Measurements from ENCODE around the gene MPLKIP.
"Not testable (repeated sequence)": the region's sequence is repeated elsewhere in the genome, so short reads cannot be mapped to it uniquely, and the experiment has no call there.

MPLKIP gene

DNA sequence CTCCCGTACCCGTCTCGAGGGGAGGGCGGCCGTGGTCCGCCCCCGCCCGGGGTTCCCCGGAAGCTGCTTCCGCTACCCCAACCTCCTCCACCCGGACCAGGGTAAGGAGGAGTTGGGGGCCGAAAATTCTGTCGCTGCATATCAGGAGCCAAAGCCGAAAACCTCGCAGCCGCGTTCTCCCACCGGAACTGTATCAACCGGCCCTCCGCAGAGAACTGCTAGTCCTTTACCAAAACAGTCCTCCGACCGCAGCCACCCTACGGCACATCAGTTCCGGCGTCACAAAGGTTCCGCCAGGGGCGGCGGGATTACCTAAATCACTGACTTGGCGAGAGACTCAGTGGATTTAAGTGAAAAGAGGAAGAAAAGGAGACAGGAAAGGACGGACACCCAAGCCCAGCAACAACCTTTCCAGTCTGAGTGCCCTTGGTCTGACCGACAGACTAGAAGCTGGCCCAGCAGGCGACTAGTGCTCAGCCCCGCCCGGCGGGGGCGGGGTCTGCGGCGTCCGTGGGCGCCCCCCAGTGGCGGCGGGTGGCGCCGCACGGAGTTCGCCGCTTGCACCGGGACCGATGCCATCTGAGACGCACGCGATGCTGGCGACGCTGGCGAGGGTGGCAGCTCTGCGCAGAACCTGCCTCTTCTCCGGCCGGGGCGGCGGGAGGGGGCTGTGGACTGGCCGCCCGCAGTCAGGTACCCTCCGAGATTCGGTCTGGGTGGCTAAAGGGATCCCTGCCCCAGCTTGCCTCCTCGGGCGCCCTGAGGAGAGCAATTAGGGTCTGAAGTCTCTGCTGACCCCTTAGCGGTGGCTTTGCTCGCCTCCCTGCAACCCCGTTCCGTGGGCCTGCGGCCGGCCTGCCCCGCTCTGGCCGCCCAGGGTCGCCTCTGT is at the start of gene MPLKIP, which contains the start of gene SUGCT:
TSS of gene MPLKIP (minus strand) at position 195 of the 889 bp plus-strand sequence. CDS start at position 140, 55 bp downstream.
TSS of gene SUGCT (plus strand) at position 578 of the 889 bp plus-strand sequence.
- peak; percentile 76 for DNase-seq (ENCODE audit: low spot score)

DNA sequence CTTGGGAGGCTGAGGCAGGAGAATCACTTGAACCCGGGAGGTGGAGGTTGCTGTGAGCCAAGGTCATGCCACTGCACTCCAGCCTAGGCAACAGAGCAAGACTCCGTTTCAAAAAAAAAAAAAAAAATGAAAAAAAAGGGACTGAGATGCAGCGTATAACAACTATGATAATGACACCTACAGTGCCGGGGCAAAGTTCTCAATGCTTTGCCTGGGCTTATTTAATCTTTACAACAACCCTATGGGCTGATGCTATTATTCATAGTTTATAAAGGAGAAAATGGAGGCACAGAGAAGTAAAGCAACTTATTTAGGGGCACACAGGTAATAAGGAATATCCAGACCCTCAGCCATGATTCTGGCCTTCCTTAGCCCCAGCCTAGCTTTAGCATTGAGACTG is 48.0 kb upstream of the MPLKIP start:
- DNase-seq (ENCODE audit: low spot score): no peak

DNA sequence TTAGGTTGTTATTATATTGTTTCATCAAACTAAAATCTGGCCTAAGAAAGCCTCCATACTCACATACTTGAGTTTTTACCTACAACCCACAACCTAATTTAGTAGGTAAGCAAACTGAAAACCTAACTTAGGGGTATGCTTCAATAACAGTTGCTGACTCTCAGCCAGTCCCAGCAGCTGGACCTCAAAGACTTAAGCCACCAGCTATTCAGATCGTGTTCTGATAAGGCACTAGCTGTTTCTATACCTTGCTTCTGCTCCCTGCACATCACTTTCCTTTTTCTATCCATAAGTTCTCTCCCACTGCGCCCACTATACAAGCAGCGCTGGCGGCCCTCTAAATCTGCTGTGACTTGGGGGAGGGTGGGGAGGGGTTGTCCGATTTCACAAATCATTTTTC is 42.6 kb upstream of the MPLKIP start:
- DNase-seq (ENCODE audit: low spot score): no peak

DNA sequence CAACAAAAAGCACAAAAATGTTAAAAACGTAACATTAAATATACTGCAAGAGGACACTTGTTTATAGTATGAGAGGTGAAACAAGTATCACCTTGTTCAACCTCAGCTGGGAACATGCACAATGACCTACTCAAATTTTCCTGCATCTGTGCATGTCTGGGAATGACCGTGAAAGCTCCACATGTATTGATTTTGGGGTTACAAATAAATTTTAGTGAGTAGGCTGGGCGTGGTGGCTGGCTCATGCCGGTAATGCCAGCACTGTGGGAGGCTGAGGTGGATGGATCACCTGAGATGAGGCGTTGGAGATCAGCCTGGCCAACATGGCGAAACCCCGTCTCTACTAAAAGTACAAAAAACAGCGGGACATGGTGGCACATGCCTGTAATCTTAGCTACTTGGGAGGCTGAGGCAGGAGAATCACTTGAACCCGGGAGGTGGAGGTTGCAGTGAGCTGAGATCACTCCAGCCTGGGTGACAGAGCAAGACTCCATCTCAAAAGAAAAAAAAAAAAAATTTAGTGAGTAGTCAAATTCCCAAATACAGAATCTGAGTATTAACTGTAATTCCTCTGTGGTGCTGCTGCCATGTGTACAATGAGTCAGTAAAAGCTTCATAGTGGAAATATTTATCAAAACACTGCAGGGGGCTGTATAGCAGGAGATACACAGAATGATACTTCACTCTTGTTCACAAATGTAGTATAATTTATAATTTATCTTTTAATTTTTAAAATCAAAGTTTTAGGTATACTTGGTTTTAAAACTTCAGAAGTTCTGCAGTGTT is 41.5 kb upstream of the MPLKIP start:
- no peak for DNase-seq (ENCODE audit: low spot score)

DNA sequence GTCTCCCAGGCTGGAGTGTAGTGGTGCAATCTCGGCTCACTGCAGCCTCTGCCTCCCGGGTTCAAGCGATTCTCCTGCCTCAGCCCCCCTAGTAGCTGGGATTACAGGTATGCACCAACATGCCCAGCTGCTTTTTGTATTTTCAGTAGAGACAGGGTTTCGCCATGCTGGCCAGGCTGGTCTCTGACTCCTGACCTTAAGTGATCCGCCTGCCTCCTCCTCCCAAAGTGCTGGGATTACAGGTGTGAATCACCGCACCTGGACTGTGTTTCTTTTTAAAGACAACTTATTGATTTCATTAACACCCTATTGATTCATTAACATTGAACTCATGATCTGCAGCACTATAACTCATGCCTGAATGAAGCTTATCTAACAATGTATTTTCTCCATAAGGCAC is 40.8 kb upstream of the MPLKIP start:
- not testable (repeated sequence) for DNase-seq (ENCODE audit: low spot score)

DNA sequence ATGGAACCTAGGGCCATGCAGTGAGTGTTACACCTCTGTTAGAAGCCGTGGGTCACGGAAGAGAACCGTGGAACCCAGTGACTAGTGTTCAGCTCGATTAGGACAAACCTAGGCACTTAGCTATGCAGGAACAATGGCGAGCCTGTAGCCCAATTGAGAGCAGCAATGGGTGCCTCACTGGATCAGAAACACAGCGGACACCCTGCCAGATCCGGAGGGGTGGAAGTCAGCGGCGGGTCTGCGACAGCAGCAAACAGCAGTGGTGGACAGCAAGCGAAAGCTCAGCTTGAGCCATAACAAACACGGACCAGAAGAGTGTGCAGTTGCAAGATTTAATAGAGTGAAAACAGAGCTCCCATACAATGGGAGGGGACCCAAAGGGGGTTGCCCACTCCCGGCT is 38.7 kb upstream of the MPLKIP start:
- DNase-seq (ENCODE audit: low spot score): not testable (repeated sequence)

DNA sequence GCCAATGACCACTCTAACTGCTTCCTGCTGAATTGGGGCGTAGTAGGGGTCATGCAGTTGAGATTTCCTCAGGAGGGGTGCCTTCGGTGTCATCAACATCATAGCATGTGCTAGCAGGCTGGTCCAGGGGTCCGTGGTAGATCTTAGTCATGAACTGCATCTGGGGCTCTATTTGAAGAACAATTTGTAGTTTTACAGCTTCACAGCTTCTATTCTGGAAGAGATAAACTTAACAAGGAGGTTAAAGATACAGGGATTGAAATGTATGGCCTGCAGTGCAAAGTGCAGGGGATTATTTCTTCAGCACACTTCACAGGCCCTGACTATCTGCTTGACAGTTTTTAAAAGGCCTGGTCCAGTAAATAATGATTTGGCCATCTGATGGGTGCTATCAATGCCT is 33.8 kb upstream of the MPLKIP start:
- DNase-seq (ENCODE audit: low spot score): not testable (repeated sequence)

DNA sequence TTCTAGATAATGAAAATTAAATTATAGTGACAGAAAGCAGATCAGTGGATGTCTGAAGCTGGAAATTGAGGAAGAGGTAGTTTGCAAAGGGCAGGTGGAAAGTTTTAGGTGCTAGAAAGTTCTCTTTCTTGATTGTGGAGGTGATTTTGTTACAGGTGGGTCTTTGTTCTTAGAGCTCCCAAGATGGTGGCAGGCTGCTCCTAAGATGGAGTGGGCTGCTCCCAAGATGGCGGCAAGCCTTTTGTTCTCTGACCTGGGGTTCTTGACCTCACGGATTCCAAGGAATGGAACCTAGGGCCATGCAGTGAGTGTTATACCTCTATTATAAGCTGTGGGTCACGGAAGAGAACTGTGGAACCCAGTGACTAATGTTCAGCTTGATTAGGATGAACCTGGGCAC is 32.9 kb upstream of the MPLKIP start:
- no peak for DNase-seq (ENCODE audit: low spot score)

DNA sequence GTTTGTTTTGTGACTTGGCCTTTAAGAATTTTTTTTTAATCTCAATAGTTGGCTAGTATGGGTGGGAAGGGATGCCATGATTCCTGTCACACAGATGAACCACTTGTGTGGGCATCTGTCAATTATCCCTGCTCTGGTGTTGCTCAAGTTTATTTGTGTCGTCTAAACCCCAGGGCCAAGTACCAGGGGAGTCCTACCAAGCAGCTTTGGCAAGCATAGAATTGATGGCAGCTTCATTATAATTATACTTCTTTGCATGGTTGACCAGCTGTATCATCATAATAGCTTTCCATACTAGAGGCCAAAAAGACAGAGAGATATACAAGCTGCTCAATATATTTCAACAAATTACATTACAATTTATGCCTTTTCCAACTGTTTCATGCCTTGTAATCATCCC is 30.8 kb upstream of the MPLKIP start:
- no peak for DNase-seq (ENCODE audit: low spot score)

DNA sequence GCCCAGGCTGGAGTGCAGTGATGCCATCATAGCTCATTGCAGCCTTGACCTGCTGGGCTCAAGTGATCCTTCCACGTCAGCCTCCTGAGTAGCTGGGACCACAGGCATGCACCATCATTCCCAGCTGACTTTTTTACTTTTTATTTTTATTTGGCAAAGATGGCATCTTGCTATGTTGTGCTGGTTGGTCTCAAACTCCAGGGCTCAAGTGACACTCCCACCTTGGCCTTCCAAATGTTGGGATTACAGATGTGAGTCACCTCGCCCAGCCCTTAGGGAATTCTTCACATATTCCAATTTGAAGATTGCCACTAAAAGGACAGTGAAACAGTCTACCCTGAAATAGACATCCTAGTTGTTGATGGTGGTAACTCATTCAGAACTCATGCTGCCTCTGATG is 28.1 kb upstream of the MPLKIP start:
- DNase-seq (ENCODE audit: low spot score): no peak

DNA sequence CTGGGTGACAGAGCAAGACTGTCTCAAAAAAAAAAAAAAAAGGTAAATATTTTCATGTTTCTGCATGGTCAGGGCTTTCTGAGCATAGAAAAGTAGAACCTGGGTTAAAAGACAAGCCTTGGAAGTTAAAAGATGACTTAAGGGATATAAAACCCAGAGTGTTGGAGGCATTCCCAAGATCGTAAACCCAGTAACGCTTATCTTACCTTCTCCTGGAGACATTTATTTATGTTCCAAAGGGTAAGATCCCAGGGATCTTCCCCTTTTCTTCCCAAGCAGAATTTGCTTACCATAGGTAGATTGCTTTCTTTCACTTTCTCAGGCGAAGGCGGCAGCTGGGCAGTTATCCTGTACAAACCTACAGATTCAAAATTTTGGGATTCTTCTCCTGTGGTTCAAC is 22.6 kb upstream of the MPLKIP start:
- no peak for DNase-seq (ENCODE audit: low spot score)

DNA sequence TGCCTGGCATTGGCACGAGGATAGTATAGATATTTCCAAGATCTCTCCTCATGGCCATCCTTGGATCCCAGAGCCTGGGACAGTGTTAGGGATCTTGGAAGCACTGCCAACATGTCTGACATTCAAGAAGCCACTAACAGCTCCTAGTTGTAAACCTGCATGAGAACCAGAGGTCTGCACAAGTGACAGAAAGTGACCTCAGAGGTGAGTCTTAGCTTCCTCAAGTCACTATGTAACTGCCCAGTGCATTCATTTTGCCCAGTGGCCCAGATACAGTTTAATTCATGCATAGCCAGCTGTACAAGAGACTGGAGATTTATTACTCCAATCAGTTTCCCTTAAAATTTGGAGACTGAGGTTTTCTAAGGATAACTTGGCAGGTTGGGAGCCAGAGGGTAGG is 17.1 kb upstream of the MPLKIP start:
- no peak for DNase-seq (ENCODE audit: low spot score)

DNA sequence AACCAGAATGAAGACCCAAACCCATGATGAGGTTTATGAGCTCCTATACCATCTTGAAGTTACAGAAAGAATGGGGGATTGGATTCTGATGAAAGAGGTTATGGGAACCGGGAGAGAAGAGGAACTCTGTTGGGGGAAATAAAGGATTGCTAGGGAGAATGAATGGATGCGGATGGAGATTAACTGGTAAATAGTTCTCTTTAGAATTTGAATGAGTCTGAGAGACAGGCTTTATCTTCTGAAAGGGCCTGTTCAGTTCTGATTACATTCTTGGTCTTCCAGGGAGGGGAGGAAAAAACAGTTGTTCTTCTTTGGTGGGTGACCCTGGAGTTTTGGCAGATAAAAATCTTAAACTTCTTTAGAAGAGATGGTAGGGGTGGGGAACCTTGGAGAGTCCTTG is 14.2 kb upstream of the MPLKIP start:
- DNase-seq (ENCODE audit: low spot score): no peak

DNA sequence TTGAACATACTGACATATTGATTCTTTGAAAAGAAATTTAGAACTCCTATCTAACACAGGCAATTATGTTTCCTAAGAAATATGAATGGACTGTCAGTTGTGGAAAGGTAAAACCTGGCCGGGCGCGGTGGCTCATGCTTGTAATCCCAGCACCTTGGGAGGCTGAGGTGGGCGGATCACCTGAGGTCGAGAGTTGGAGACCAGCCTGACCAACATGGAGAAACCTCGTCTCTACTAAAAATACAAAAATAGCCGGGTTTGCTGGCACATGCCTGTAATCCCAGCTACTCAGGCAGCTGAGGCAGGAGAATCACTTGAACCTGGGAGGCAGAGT is 13.8 kb upstream of the MPLKIP start:
- not testable (repeated sequence) for DNase-seq (ENCODE audit: low spot score)

DNA sequence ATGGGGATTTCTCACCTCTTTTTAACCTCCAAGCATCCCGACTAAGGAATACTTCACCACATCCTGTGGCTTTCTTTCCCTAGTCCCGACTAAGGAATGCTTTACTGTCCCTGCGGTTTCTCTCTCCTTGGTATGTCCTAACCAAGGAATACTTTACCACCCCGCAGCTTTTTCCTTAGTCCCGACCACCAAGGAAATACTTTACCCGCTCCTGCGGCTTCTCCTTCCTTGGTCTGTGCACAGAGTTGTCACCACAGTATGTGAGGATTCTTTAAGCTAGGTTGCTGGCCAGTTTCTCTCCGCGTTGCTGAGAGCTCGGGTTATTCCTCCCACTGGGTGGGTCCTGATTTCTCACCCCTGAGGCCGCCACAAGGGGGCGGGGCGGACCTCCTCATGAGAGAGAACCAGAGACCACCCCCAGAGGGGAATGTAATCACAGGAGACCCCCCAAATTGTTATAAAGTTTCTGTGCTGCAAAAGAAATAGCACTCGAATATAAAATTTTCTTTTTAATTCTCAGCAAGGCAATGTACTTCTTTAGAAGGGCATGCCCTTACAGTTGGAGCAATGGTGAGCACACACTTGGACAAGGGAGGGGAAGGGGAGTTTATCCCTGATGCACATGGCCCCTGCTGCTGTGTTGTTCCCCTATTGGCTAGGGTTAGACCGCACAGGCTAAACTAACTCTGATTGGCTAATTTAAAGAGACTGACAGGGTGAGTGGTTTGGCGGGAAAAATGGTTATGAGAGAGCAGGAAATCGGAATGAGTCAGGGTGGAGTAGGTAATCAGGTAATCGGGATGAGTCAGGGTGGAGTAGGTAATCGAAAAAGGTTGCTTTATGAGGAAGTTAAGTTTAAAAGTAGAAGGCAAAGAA is 13.2 kb upstream of the MPLKIP start:
- DNase-seq (ENCODE audit: low spot score): no peak

DNA sequence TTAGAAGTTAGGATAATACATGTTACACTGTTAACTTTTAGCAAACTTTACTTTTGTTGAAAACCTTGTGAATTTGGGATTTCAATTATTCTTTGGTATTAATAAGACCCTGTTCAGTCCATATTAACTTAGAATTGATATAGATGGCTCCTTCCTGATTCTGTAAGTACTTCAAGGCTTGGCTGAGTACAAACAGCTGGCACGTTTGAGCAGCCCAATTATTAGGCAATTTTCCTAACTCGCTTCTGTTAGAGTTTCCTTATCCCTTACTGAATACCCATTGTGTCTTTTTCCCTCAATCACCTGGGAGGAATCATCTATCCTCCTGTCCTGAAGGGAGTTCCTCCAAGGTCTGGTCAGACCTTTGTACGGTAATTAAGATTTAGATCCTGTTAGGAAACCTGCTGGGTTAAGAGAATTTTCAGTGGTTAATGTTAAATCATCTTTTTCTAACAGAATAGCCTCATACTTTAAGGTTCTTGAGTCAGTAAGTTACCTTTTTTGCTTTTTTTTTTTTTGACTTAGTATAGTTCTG is 11.2 kb upstream of the MPLKIP start:
- DNase-seq (ENCODE audit: low spot score): not testable (repeated sequence)

DNA sequence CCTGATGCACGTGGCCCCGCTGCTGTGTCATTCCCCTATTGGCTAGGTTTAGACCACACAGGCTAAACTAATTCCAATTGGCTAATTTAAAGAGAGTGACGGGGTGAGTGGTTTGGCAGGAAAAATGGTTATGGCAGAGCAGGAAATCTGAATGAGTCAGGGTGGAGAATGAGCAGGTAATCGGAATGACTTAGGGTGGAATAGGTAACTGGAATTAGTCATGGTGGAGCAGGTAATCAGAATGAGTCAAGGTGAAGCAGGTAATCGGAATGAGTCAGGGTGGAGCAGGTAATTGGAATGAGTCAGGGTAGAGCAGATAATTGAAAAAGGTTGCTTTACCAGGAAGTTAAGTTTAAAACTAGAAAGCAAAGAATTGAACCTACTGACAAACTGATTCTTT is 7.5 kb upstream of the MPLKIP start:
- not testable (repeated sequence) for DNase-seq (ENCODE audit: low spot score)

DNA sequence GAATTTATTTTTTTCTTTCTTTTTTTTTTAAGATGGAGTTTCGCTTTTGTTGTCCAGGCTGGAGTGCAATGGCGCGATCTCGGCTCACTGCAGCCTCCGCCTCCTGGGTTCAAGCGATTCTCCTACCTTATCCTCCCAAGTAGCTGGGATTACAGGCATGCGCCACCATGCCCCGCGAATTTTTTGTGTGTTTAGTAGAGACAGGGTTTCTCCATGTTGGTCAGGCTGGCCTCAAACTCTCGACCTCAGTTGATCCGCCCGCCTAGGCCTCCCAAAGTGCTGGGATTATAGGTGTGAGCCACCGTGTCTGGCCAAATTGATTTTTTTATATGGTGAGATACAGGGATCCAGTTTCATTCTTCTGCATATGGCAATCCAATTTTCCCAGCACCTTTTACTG is 5.5 kb upstream of the MPLKIP start:
- not testable (repeated sequence) for DNase-seq (ENCODE audit: low spot score)

DNA sequence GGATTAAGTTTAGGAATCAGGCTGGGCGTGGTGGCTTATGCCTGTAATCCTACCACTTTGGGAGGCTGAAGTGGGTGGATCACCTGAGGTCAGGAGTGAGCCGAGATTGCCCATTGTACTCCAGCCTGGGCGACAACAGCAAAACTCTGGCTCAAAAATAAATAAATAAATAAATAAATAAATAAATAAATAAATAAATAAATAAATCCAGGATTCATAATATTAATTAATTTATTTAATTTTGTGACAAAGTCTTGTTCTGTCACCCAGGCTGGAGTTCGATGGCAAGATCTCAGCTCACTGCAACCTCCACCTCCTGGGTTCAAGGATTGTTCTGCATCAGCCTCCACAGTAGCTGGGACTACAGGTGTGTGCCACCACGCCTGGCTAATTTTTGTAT is 4.6 kb upstream of the MPLKIP start:
- DNase-seq (ENCODE audit: low spot score): no peak

DNA sequence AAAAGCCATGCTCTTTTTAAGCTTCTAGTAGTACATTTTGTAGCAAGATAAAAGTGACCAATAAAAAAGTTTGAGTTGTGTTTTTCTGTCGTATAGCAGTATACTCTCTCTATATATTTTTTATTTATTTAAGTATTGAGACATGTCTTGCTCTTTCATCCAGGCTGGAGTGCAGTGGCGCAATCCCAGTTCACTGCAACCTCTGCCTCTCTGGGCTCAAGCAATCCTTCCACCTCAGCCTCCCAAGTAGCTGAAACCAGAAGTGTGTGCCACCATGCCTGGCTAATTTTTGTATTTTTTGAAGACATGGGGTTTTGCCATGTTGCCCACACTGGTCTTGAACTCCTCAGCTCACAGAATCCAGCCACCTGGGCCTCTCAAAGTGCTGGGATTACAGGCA is 3.1 kb upstream of the MPLKIP start:
- DNase-seq (ENCODE audit: low spot score): no peak

DNA sequence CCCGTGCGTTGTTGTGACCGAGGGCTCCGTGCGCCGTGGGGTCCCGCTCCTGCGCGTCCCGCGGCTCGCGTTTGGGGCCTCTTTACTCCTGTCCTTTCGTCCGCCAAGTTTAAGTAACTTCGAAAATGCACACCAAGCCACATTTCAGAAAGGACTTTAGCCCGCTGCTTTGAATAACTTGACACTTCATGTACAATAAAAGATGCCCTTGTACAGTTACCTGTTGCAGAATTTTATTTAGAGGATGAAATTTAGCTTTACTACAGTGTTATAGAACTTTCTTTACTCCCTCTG is 842 bp upstream of the MPLKIP start:
- DNase-seq (ENCODE audit: low spot score): no peak
